Stomach (tissue), 9 donors: ENCODE data around the gene ICOS. TPM values are rescaled to one million over a fixed set of nuclear protein-coding genes. Genes with fewer than 3 reads are reported as not detected.

Source experiments
- DNase-seq, 2 donors: peaks; one replicate each; pipeline versions ENCODE4 v3.0.0 to v3.0.0-alpha.2; 2013 to 2019
- H3K27ac ChIP-seq, 5 donors: fragments of 200-600 bp in 4 of 5; sonication (generic) in 4 of 5; one replicate each; pipeline ENCODE4 v1.5.1; 2013 to 2019; ENCODE audit warnings: mild to moderate bottlenecking in 1 of 5, moderate library complexity in 1 of 5
- H3K27me3 ChIP-seq, 3 donors: fragments of 200-600 bp; sonication (generic); one replicate each; pipeline ENCODE4 v1.5.1; 2017 to 2019; ENCODE audit warnings: mixed run types in 1 of 3
- H3K36me3 ChIP-seq, 4 donors: fragments of 200-600 bp; sonication (generic); 1 replicate in 3 of 4; 2 replicates in 1 of 4; pipeline ENCODE4 v1.5.1; 2016 to 2019
- H3K4me1 ChIP-seq, 4 donors: fragments of 200-600 bp; sonication (generic); one replicate each; pipeline ENCODE4 v1.5.1; 2016 to 2019
- H3K4me3 ChIP-seq, 4 donors: fragments of 200-600 bp; sonication (generic) in 3 of 4; one replicate each; pipeline ENCODE4 v1.5.1; 2016 to 2019; ENCODE audit warnings: mild to moderate bottlenecking in 1 of 4
- H3K9me3 ChIP-seq, 4 donors: fragments of 200-600 bp; sonication (generic); one replicate each; pipeline ENCODE4 v1.5.1; 2016 to 2019
- EP300 ChIP-seq: sonication (generic); formaldehyde crosslinking; IDR thresholded peaks from one replicate; pipeline ENCODE4 v1.6.1; 2017; ENCODE audit warnings: antibody characterized with exemption
- POLR2A ChIP-seq, 4 donors: fragments of 450-650 bp; IDR thresholded peaks; one replicate each; pipeline ENCODE4 v1.6.1; 2016; ENCODE audit warnings: antibody characterized with exemption in 4 of 4, control low read depth in 2 of 4, mild to moderate bottlenecking in 1 of 4, moderate library complexity in 1 of 4
- POLR2AphosphoS5 ChIP-seq, 3 donors: sonication (generic); formaldehyde crosslinking; IDR thresholded peaks; one replicate each; pipeline ENCODE4 v1.6.1; 2016; ENCODE audit warnings: antibody characterized with exemption in 3 of 3
- WGBS, 5 donors: extraction: QIAGEN DNeasy Blood & Tissue Kit in 3 of 5; methylation state at CpG; one replicate each; pipeline versions ENCODE4 v1.1.5 to v1.1.7; 2013 to 2018; 5-methylcytosine and 5-hydroxymethylcytosine counted together
- intact Hi-C: fragments of 100-400 bp; cut with DNase I; formaldehyde crosslinking; loops from one replicate; pipeline ENCODE4 v1.15.1; 2023; ENCODE audit warnings: low total_unique reads
- polyA plus RNA-seq, 3 donors: library from polyadenylated mRNA; stranded (reverse); fragments of 200-250 nt; gene quantifications; one replicate each; pipeline ENCODE4 v1.2.3, GENCODE V29; 2013
- total RNA-seq, 5 donors: library from RNA; depleted of rRNA; stranded (reverse); fragments of >200 nt; gene quantifications; one replicate each; pipeline versions ENCODE4 v1.1.0 to v1.2.3, GENCODE V29; 2014 to 2016
- TF ChIP-seq, protein P1 (sequence below), 7 experiments: fragments of 450-650 bp in 4 of 7; fragments of 200-600 bp in 3 of 7; sonication (generic) in 3 of 7; IDR thresholded peaks; one replicate each; pipeline ENCODE4 v1.5.1; 2016 to 2019; ENCODE audit warnings: antibody characterized with exemption in 7 of 7, control low read depth in 2 of 7, mild to moderate bottlenecking in 1 of 7
- donor health status: healthy with polysubstance abuse.
- donor health status: Bipolar disorder and iron deficiency.
- donor health status: healthy.

The ICOS gene
- total and polyA plus RNA-seq, 8 donors = 0.29 to 9.3 (median 0.33) TPM; not detected in 3

DNA sequence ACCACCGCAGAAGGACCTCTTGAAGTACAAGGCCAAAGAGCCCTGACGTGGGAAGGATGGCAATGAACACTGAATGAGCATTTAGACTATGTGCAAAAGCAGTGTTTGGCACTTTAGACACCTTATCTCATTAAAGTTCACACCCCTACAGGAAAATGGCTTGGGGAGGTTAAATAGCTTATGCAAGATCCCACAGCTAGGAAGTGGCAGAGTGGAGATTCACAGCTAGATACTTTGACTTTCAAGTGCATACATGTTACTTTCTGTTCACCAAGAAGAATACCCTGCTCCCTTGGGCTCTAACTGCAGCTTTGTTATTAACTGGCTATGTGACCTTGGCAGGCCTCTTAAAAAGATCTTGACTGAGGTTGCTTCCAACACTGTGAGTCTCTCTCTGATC is 58.2 kb downstream of the ICOS start:
- intact Hi-C loops = no loop called here
- H3K27ac ChIP-seq = no peak overlapping the region
- H3K9me3 ChIP-seq = no peaks in the 10 kb centered on the region
- H3K4me1 ChIP-seq = peaks cover 0 to 6% (median 2%) of the 10 kb centered on the region in 4 donors
- TF ChIP-seq POLR2A (IDR thresholded peaks at IDR 0.05) (no peak), EP300 (no peak), POLR2AphosphoS5 (IDR thresholded peaks at IDR 0.05) (no peak)
- TF ChIP-seq, protein P1, sequence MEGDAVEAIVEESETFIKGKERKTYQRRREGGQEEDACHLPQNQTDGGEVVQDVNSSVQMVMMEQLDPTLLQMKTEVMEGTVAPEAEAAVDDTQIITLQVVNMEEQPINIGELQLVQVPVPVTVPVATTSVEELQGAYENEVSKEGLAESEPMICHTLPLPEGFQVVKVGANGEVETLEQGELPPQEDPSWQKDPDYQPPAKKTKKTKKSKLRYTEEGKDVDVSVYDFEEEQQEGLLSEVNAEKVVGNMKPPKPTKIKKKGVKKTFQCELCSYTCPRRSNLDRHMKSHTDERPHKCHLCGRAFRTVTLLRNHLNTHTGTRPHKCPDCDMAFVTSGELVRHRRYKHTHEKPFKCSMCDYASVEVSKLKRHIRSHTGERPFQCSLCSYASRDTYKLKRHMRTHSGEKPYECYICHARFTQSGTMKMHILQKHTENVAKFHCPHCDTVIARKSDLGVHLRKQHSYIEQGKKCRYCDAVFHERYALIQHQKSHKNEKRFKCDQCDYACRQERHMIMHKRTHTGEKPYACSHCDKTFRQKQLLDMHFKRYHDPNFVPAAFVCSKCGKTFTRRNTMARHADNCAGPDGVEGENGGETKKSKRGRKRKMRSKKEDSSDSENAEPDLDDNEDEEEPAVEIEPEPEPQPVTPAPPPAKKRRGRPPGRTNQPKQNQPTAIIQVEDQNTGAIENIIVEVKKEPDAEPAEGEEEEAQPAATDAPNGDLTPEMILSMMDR (IDR thresholded peaks at IDR 0.05) = no peak
- no peaks in the 10 kb centered on the region for H3K36me3 ChIP-seq
- no peak overlapping the region for H3K4me3 ChIP-seq
- no peaks in the 10 kb centered on the region for H3K27me3 ChIP-seq
- WGBS, 5 donors = 57 to 95% (median 88%) methylated on average over 1 to 2 of the region's 2 CpGs
- no peak for DNase-seq

DNA sequence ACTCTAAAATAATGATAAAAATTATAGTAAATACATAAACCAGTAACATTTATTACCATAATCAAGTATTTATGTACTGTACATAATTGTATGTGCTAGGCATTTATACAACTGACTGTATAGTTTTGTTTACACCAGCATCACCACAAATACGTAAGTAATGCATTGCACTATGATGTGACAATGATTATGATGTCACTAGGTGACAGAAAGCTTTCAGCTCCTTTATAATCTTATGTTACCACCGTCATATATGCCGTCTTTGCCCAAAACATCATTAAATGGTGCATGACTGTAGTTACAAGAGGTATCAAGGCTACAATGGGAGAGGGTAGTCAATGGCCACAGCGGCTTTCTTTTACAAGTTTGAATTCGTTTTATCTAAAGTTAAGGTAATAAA is 60.1 kb downstream of the ICOS start:
- H3K4me1 ChIP-seq = peaks cover 0 to 9% (median 4%) of the 10 kb centered on the region in 4 donors
- no peaks in the 10 kb centered on the region for H3K27me3 ChIP-seq
- 91 to 96% (median 94%) methylated on average over 5 of the region's 5 CpGs for WGBS, 5 donors
- TF ChIP-seq POLR2A (IDR thresholded peaks at IDR 0.05) (no peak), POLR2AphosphoS5 (IDR thresholded peaks at IDR 0.05) (no peak), EP300 (no peak)
- TF ChIP-seq, protein P1 (IDR thresholded peaks at IDR 0.05) = no peak
- no peak for DNase-seq
- no peaks in the 10 kb centered on the region for H3K36me3 ChIP-seq
- no peak overlapping the region for H3K27ac ChIP-seq
- intact Hi-C loops = no loop called here
- no peaks in the 10 kb centered on the region for H3K9me3 ChIP-seq
- no peak overlapping the region for H3K4me3 ChIP-seq

DNA sequence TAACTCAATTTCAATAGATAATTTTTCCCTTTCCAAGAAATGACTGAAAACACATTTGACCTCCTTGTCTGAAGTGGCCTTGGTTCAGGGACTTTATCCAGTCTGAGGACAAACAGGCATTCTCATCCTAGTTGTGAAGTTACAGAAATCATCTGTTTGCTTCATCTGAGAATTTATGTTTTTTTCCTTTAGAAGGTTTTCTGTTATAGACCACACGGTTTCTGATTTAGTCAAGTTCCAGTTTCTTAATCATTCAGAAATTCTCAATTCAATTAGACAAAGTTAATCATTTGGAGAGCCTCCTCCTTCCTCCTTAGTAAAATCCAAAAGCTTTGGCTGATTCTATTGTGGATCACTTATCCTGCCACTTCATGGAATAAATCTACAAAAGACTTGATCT is 60.9 kb downstream of the ICOS start:
- Histone ChIP-seq H3K4me3 (no peak overlapping the region), H3K27ac (no peak overlapping the region), H3K36me3 (no peaks in the 10 kb centered on the region), H3K4me1 (peaks cover 0 to 9% (median 4%) of the 10 kb centered on the region in 4 donors), H3K27me3 (no peaks in the 10 kb centered on the region), H3K9me3 (no peaks in the 10 kb centered on the region)
- 32 to 70% (median 63%) methylated on average over 1 of the region's 1 CpG for WGBS, 5 donors
- no peak for DNase-seq
- no peak for TF ChIP-seq EP300
- TF ChIP-seq, protein P1 (IDR thresholded peaks at IDR 0.05) = no peak
- no peak for TF ChIP-seq POLR2A (IDR thresholded peaks at IDR 0.05)
- no peak for TF ChIP-seq POLR2AphosphoS5 (IDR thresholded peaks at IDR 0.05)
- intact Hi-C loops = no loop called here

DNA sequence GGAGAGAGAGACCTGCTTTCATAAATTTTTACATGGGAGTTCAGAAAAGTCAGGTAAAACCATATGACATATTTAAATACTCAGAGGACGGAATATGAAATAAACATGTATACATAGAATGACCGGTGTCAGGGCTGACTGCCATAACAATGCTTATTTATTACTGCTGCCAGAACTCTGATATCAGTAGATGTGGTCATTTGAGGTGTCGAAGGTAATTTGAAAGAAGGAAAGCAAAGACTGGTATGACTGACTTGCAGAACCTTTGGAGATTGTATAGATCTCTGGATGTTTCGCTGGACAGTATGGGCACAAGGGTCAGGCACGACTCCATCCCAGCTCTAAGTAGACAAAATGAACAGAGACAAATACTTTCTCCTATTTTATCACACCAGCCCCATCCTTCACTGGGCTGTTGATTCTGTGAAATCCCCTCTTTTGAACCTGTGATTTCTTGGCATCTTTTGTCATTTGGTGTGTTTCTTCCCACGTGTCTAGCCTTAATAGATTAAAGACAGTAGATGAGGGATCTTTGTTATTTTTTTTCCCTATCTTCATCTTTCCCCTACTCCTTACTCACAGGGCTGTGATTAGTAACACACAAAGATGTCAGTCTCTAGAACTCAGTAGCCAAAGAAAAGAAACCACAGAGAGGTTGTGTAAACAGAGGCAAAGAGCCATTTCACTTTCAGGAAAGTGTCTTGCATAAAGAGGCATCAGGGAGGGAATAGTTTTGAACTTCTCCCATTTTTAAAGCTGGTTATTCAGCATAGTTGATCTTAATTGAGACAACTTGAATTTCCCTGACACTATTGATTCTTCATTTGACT is 61.6 kb downstream of the ICOS start:
- H3K9me3 ChIP-seq = no peaks in the 10 kb centered on the region
- H3K4me1 ChIP-seq = peaks cover 0 to 9% (median 4%) of the 10 kb centered on the region in 4 donors
- H3K36me3 ChIP-seq = no peaks in the 10 kb centered on the region
- H3K27ac ChIP-seq = no peak overlapping the region
- intact Hi-C loops = no loop called here
- H3K27me3 ChIP-seq = no peaks in the 10 kb centered on the region
- TF ChIP-seq EP300 = no peak
- TF ChIP-seq, protein P1 (IDR thresholded peaks at IDR 0.05) = no peak
- no peak for TF ChIP-seq POLR2A (IDR thresholded peaks at IDR 0.05)
- no peak for TF ChIP-seq POLR2AphosphoS5 (IDR thresholded peaks at IDR 0.05)
- no peak for DNase-seq
- no peak overlapping the region for H3K4me3 ChIP-seq
- WGBS, 5 donors = 31 to 61% (median 37%) methylated on average over 6 of the region's 6 CpGs
